BLaER1 treated with 17β-estradiol and CSF1 and Interleukin-3, amounts not matched to agents 10 nM and 100 nM (cell line): ENCODE results near the gene CANT1.

ENCODE experiments used
- H3K27ac ChIP-seq, 11 experiments: shearing (Covaris generic); formaldehyde crosslinking; 2 replicates each; pipeline ENCODE4 v1.8.1; 2022
- H3K27me3 ChIP-seq, 11 experiments: shearing (Covaris generic); formaldehyde crosslinking; 2 replicates each; pipeline ENCODE4 v1.8.1; 2022
- H3K36me3 ChIP-seq, 11 experiments: shearing (Covaris generic); formaldehyde crosslinking; 2 replicates each; pipeline ENCODE4 v1.8.1; 2022
- H3K4me1 ChIP-seq, 10 experiments: shearing (Covaris generic); formaldehyde crosslinking; 2 replicates each; pipeline ENCODE4 v1.8.1; 2022
- H3K4me2 ChIP-seq, 11 experiments: shearing (Covaris generic); formaldehyde crosslinking; 2 replicates each; pipeline ENCODE4 v1.8.1; 2022
- H3K4me3 ChIP-seq, 10 experiments: shearing (Covaris generic); formaldehyde crosslinking; 2 replicates each; pipeline ENCODE4 v1.8.1; 2022
- H3K9ac ChIP-seq, 11 experiments: shearing (Covaris generic); formaldehyde crosslinking; 2 replicates each; pipeline ENCODE4 v1.8.1; 2022
- H3K9me3 ChIP-seq, 11 experiments: shearing (Covaris generic); formaldehyde crosslinking; replicated peaks in 1 of 11; 2 replicates each; pipeline ENCODE4 v1.8.1; 2022
- H4K20me1 ChIP-seq, 11 experiments: shearing (Covaris generic); formaldehyde crosslinking; 2 replicates each; pipeline ENCODE4 v1.8.1; 2022
- Cebpa-rat ChIP-seq, 11 experiments: shearing (Covaris generic); IDR thresholded peaks; 2 replicates each; pipeline ENCODE4 v1.8.1; 2022

Gene CANT1

DNA sequence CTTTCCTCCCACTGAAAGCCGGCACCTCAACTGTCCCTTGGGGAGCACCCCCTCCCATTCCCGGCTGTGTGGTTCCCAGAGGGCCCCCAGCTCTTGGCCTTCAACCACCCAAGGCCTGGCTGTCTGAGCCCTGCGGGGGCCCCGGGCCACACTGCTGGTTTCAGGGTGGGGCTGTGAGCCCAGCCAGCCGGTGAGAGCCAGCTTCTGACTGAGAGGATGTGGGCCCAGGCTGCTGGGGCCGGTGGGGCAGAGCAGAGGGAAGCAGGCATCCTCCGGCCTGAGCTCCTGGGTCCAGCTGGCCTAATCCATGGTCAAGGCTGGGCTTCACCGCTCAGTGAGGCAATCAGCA, 29.0 kb downstream of the CANT1 start:
- Histone ChIP-seq H3K27ac (peak overlapping the region; percentile 42 to 85 (median 79); a peak in 21 of 22 replicates), H3K9me3 (no peaks in the 10 kb centered on the region), H3K9ac (peak overlapping the region; percentile 31 to 77 (median 68); a peak in 20 of 22 replicates), H3K36me3 (peaks cover 0 to 8% (median 0%) of the 10 kb centered on the region in 11 experiments; a peak in 2 of 22 replicates), H3K4me3 (peak overlapping the region in 8 of 10 experiments; percentile 18 to 58 (median 48); a peak in 9 of 20 replicates), H4K20me1 (peaks cover 0 to 28% (median 7%) of the 10 kb centered on the region in 11 experiments; a peak in 8 of 22 replicates), H3K4me1 (peaks cover 65 to 86% (median 73%) of the 10 kb centered on the region in 10 experiments), H3K27me3 (no peaks in the 10 kb centered on the region), H3K4me2 (peak overlapping the region; percentile 82 to 96 (median 89))
- TF ChIP-seq Cebpa-rat (IDR thresholded peaks at IDR 0.05): no peak

GRCh38 chr17:78979780-78980623, 29.6 kb downstream of the CANT1 start, which contains the start of gene LGALS3BP:
TSS of gene LGALS3BP (minus strand) at chr17:78979923. CDS start at chr17:78977191, 2,732 bp downstream.
- Histone ChIP-seq H3K4me3 (peak within 1 kb of the TSS; percentile 28 to 58 (median 46); a peak in 19 of 20 replicates), H3K4me1 (peaks cover 67 to 86% (median 74%) of the 10 kb centered on the region in 10 experiments), H3K9ac (peak within 1 kb of the TSS; percentile 31 to 77 (median 68)), H3K27ac (peak within 1 kb of the TSS; percentile 42 to 85 (median 79); a peak in 21 of 22 replicates), H4K20me1 (peaks cover 0 to 28% (median 7%) of the 10 kb centered on the region in 11 experiments; a peak in 8 of 22 replicates), H3K36me3 (peaks cover 0 to 8% (median 0%) of the 10 kb centered on the region in 11 experiments; a peak in 2 of 22 replicates), H3K27me3 (no peaks in the 10 kb centered on the region), H3K9me3 (no peaks in the 10 kb centered on the region), H3K4me2 (peak within 1 kb of the TSS; percentile 82 to 96 (median 89))
- no peak for TF ChIP-seq Cebpa-rat (IDR thresholded peaks at IDR 0.05)

DNA sequence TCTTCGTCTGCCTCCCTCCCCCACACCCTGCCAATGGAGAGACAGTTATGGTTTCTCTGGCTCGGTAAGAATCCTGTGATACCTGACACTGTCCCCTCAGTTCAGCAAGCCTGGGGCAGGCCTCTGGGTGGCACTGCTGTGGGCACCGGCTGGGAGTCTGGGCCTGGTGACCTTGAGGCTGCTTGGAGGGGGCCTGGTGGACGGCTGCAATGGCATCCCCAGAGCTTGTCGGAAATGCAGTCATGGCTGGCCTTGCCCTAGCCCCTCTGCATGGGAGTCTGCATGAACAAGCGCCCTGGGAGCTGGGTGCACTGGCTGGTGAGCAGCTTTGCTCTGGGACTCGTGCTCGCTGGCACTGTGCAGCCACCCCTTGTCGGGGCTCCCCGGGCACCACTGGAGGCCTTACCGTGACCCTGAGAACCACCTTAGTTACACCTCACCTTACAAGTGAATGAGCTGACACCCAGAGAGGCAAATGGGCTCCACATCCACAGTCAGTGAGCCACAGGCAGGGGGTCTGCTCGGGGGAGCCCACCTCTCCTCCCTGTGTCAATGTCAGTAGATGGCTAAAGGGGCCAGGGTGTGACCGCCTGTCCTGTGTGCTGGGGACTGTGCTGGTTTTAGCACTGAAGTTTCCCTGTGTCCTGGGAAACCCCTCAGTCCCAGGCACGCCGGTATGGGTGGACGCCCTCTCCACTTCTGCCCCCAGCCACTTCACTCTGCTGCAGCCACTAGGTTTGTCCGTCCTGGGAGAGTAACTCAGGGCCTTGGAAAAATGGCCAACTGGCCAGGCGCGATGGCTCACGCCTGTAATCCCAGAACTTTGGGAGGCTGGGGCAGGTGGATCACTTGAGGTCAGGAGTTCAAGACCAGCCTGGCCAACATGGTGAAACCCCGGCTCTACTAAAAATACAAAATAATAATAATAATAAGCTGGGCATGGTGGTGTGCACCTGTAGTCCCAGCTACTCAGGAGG, 31.3 kb downstream of the CANT1 start:
- peak overlapping the region in 4 of 11 experiments; percentile 2 to 85 (median 19); a peak in 7 of 22 replicates for H3K27ac ChIP-seq
- no peaks in the 10 kb centered on the region for H3K9me3 ChIP-seq
- peaks cover 0 to 28% (median 7%) of the 10 kb centered on the region in 11 experiments; a peak in 8 of 22 replicates for H4K20me1 ChIP-seq
- peaks cover 0 to 16% (median 0%) of the 10 kb centered on the region in 11 experiments; a peak in 5 of 22 replicates for H3K36me3 ChIP-seq
- H3K4me1 ChIP-seq: peaks cover 60 to 76% (median 70%) of the 10 kb centered on the region in 10 experiments
- peak overlapping the region; percentile 82 to 96 (median 89) for H3K4me2 ChIP-seq
- peak overlapping the region in 8 of 11 experiments; percentile 38 to 77 (median 66); a peak in 12 of 22 replicates for H3K9ac ChIP-seq
- TF ChIP-seq Cebpa-rat (IDR thresholded peaks at IDR 0.05): no peak
- no peaks in the 10 kb centered on the region for H3K27me3 ChIP-seq
- H3K4me3 ChIP-seq: peak overlapping the region in 6 of 10 experiments; percentile 45 to 58 (median 52); a peak in 9 of 20 replicates

DNA sequence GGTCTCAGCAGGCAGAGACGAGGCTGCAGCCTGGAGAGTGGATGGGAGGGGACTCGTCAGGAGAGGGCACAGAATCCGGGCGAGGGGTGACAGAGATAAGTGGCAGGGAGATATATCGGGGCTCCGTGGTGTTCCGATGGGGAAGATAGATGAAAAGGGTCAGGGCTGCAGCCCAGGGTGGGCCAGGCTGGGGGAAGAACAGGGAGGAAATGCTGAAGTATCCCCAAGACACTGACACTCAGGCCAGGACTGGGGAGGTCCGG, 32.0 kb downstream of the CANT1 start:
- H3K27ac ChIP-seq: peak overlapping the region in 3 of 11 experiments; percentile 13 to 85 (median 15); a peak in 3 of 22 replicates
- H3K4me2 ChIP-seq: peak overlapping the region; percentile 82 to 96 (median 89)
- no peaks in the 10 kb centered on the region for H3K27me3 ChIP-seq
- peaks cover 0 to 28% (median 7%) of the 10 kb centered on the region in 11 experiments; a peak in 8 of 22 replicates for H4K20me1 ChIP-seq
- peaks cover 0 to 20% (median 0%) of the 10 kb centered on the region in 11 experiments; a peak in 5 of 22 replicates for H3K36me3 ChIP-seq
- H3K9ac ChIP-seq: peak overlapping the region in 8 of 11 experiments; percentile 11 to 77 (median 44); a peak in 8 of 22 replicates
- peak overlapping the region in 1 of 10 experiments; percentile 55; a peak in 1 of 20 replicates for H3K4me3 ChIP-seq
- H3K9me3 ChIP-seq: no peaks in the 10 kb centered on the region
- peaks cover 60 to 76% (median 70%) of the 10 kb centered on the region in 10 experiments for H3K4me1 ChIP-seq
- TF ChIP-seq Cebpa-rat (IDR thresholded peaks at IDR 0.05): no peak

- peak overlapping the region in 1 of 10 experiments; percentile 55; a peak in 1 of 20 replicates for H3K4me3 ChIP-seq
- peak overlapping the region; percentile 82 to 96 (median 89) for H3K4me2 ChIP-seq
These were observed 32.5 kb downstream of the CANT1 start for GRCh38 chr17:78976907-78977680.

DNA sequence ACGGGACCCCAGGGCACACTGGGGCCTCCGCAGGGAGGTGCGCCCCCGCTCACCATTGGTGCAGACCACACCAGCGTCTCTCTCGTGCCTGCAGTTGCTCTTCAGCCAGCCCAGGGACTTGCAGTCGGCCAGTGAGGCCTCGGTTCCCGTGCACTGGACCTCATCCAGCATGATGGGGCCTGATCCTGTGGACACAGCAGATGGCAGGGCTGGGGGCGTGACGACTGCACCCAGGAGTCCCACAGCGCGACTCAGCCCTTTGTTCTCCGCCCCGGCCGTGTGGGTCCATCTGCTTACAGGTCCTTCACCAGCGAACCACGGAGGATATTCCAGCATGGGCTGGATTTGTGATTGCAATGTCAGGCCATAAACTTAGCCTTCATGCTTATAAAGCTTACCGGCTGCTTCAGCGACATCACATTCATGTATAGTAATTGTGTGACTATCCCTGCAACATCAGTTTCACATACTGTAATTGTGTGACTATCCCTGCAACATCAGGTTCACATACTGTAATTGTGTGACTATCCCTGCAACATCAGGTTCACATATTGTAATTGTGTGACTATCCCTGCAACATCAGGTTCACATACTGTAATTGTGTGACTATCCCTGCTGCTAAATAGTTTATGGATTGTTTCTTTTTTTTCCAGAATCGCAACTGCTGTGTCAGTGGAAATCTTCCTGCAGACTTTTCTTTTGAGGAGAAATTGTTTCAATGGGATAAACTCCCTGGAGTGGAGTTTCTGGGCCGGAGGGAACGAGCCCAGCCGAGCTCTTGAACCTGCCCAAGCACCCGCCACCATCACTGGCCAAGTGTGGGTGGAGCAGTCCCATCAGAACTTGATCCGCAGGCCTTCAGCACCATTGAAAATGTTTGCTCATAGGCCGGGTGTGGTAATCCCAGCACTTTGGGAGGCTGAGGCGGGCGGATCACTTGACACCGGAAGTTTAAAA, 34.7 kb downstream of the CANT1 start:
- peaks cover 43 to 75% (median 69%) of the 10 kb centered on the region in 10 experiments for H3K4me1 ChIP-seq
- H3K9ac ChIP-seq: no peak overlapping the region
- H3K9me3 ChIP-seq: no peaks in the 10 kb centered on the region
- peaks cover 0 to 27% (median 3%) of the 10 kb centered on the region in 11 experiments; a peak in 5 of 22 replicates for H3K36me3 ChIP-seq
- H3K27me3 ChIP-seq: no peaks in the 10 kb centered on the region
- no peak overlapping the region for H3K27ac ChIP-seq
- no peak for TF ChIP-seq Cebpa-rat (IDR thresholded peaks at IDR 0.05)
- H3K4me2 ChIP-seq: peak overlapping the region in 4 of 11 experiments; percentile 56 to 96 (median 92); a peak in 4 of 22 replicates
- no peak overlapping the region for H3K4me3 ChIP-seq
- peaks cover 0 to 49% (median 20%) of the 10 kb centered on the region in 11 experiments; a peak in 9 of 22 replicates for H4K20me1 ChIP-seq

More at GRCh38 chr17:78976907-78977680, 32.5 kb downstream of the CANT1 start:
- H3K4me1 ChIP-seq: peaks cover 60 to 75% (median 70%) of the 10 kb centered on the region in 10 experiments
- peak overlapping the region in 8 of 11 experiments; percentile 11 to 77 (median 44); a peak in 12 of 22 replicates for H3K9ac ChIP-seq
- peaks cover 0 to 26% (median 0%) of the 10 kb centered on the region in 11 experiments; a peak in 5 of 22 replicates for H3K36me3 ChIP-seq
- no peak for TF ChIP-seq Cebpa-rat (IDR thresholded peaks at IDR 0.05)
- H3K27ac ChIP-seq: peak overlapping the region in 3 of 11 experiments; percentile 13 to 85 (median 15); a peak in 3 of 22 replicates
- no peaks in the 10 kb centered on the region for H3K9me3 ChIP-seq
- peaks cover 0 to 29% (median 7%) of the 10 kb centered on the region in 11 experiments; a peak in 8 of 22 replicates for H4K20me1 ChIP-seq
- no peaks in the 10 kb centered on the region for H3K27me3 ChIP-seq
